GM21717 (cell line): Measurements from ENCODE around the gene C12orf60.

Source experiments
- ATAC-seq: cut with Tn5 transposase; IDR thresholded peaks from one replicate; pipeline ENCODE4 v1.9.1; 2021; ENCODE audit warnings: mild to moderate bottlenecking, moderate library complexity; ENCODE audit not compliant: unreplicated experiment

Gene C12orf60

DNA sequence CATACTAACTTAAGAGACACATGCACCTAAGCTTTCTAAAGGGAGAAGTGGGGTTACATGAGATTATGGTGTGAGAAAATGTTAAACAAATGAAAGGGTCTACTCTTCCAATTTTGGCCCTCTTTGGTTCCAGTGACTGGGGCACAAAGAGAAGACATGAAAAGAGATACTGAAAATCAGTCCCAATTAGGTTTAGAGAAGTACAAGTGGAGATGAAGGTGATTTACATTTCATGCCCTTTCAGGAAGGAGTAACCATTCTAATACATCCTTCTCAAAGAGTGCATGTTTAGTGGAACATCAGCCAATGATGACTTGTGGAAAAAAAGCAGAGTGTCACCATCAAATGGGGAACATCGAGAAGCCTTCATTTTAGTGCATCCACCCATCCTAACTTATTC, 67.8 kb downstream of the C12orf60 start:
- ATAC-seq = no peak

GRCh38 chr12:14871886-14872285, 68.4 kb downstream of the C12orf60 start:
- no peak for ATAC-seq

GRCh38 chr12:14873440-14874185, 70.1 kb downstream of the C12orf60 start:
- ATAC-seq = no peak
